CD14-positive monocyte (primary cell): ENCODE data around the gene KRT27. TPM values are rescaled to one million over a fixed set of nuclear protein-coding genes. Genes with fewer than 3 reads are reported as not detected.

Experiments
- DNase-seq, 3 donors: peaks; one replicate each; pipeline ENCODE4 v3.0.0-alpha.2; 2011 to 2022
- H2AFZ ChIP-seq: 2 replicates; pipeline ENCODE4 v1.6.0; 2012; ENCODE audit warnings: mild to moderate bottlenecking, low read depth, low read length, inconsistent platforms; ENCODE audit not compliant: insufficient read depth, poor library complexity, severe bottlenecking
- H3K27ac ChIP-seq, 2 donors: 1 replicate in 1 of 2; 2 replicates in 1 of 2; pipeline ENCODE4 v1.5.1; 2012 to 2013; ENCODE audit warnings: low read length in 2 of 2, control low read depth in 1 of 2, inconsistent platforms in 1 of 2, low read depth in 1 of 2, mild to moderate bottlenecking in 1 of 2
- H3K27me3 ChIP-seq, 2 donors: one replicate each; pipeline versions ENCODE4 v1.6.0 to v1.6.1; 2011 to 2013; ENCODE audit warnings: low read length in 2 of 2; ENCODE audit not compliant: control insufficient read depth in 2 of 2, insufficient read depth in 2 of 2
- H3K36me3 ChIP-seq, 2 donors: replicated peaks in 1 of 2; 1 replicate in 1 of 2; 2 replicates in 1 of 2; pipeline versions ENCODE4 v1.5.1 to v1.6.1; 2012 to 2013; ENCODE audit warnings: low read length in 2 of 2, control low read depth in 1 of 2, inconsistent platforms in 1 of 2, mild to moderate bottlenecking in 1 of 2; ENCODE audit not compliant: insufficient read depth in 2 of 2, control insufficient read depth in 1 of 2
- H3K4me1 ChIP-seq, 2 donors: 1 replicate in 1 of 2; 2 replicates in 1 of 2; pipeline versions ENCODE4 v1.5.1 to v1.6.1; 2012 to 2013; ENCODE audit warnings: low read length in 2 of 2, control low read depth in 1 of 2, inconsistent platforms in 1 of 2, mild to moderate bottlenecking in 1 of 2, moderate library complexity in 1 of 2; ENCODE audit not compliant: insufficient read depth in 2 of 2, control insufficient read depth in 1 of 2
- H3K4me2 ChIP-seq: replicated peaks from 2 replicates; pipeline ENCODE3; 2012; ENCODE audit warnings: low read length, moderate library complexity, mild to moderate bottlenecking; ENCODE audit not compliant: poor library complexity, severe bottlenecking; ENCODE audit errors: extremely low read depth
- H3K4me3 ChIP-seq, 3 experiments: fragments of 200-600 bp in 1 of 3; sonication (generic) in 1 of 3; replicated peaks in 1 of 3; 1 replicate in 2 of 3; 2 replicates in 1 of 3; pipeline ENCODE4 v1.5.1; 2011 to 2013; ENCODE audit warnings: low read length in 3 of 3, mild to moderate bottlenecking in 3 of 3, control low read depth in 2 of 3, low read depth in 2 of 3, inconsistent platforms in 1 of 3, moderate library complexity in 1 of 3
- H3K79me2 ChIP-seq: 2 replicates; pipeline ENCODE4 v1.6.0; 2012; ENCODE audit warnings: mild to moderate bottlenecking, control low read depth, inconsistent platforms, low read length, moderate library complexity; ENCODE audit not compliant: insufficient read depth
- H3K9ac ChIP-seq: 2 replicates; pipeline ENCODE4 v1.6.0; 2017; ENCODE audit warnings: low read length, mild to moderate bottlenecking; ENCODE audit not compliant: insufficient read depth, poor library complexity, severe bottlenecking
- H3K9me3 ChIP-seq, 2 donors: replicated peaks in 1 of 2; 1 replicate in 1 of 2; 2 replicates in 1 of 2; pipeline versions ENCODE4 v1.5.1 to v1.6.1; 2012 to 2013; ENCODE audit warnings: low read length in 2 of 2, control low read depth in 1 of 2; ENCODE audit not compliant: control insufficient read depth in 1 of 2, insufficient read depth in 1 of 2
- H4K20me1 ChIP-seq: 2 replicates; pipeline ENCODE4 v1.6.0; 2012; ENCODE audit warnings: mild to moderate bottlenecking, low read length, control low read depth, moderate library complexity; ENCODE audit not compliant: insufficient read depth
- H3K27ac Mint-ChIP-seq, 7 donors: one replicate each; pipeline ENCODE4 v1.8.0; 2020; ENCODE audit warnings: mild to moderate bottlenecking in 7 of 7, mixed read lengths in 7 of 7, moderate library complexity in 6 of 7, inconsistent platforms in 2 of 7
- H3K27me3 Mint-ChIP-seq, 3 donors: one replicate each; pipeline ENCODE4 v1.8.0; 2021 to 2022; ENCODE audit warnings: low read depth in 3 of 3, mild to moderate bottlenecking in 3 of 3, mixed read lengths in 3 of 3, moderate library complexity in 3 of 3, inconsistent platforms in 1 of 3
- H3K36me3 Mint-ChIP-seq, 2 donors: one replicate each; pipeline ENCODE4 v1.8.0; 2020; ENCODE audit warnings: mixed read lengths in 2 of 2, inconsistent platforms in 1 of 2, mild to moderate bottlenecking in 1 of 2
- H3K4me1 Mint-ChIP-seq: one replicate; pipeline ENCODE4 v1.8.0; 2020; ENCODE audit warnings: mild to moderate bottlenecking, mixed read lengths
- H3K4me3 Mint-ChIP-seq, 2 donors: one replicate each; pipeline ENCODE4 v1.8.0; 2020; ENCODE audit warnings: mild to moderate bottlenecking in 2 of 2, mixed read lengths in 2 of 2, moderate library complexity in 1 of 2
- H3K9me3 Mint-ChIP-seq, 7 donors: one replicate each; pipeline ENCODE4 v1.8.0; 2020 to 2022; ENCODE audit warnings: mixed read lengths in 7 of 7, mild to moderate bottlenecking in 6 of 7, moderate library complexity in 6 of 7, inconsistent platforms in 2 of 7
- CTCF ChIP-seq: fragments of 200-600 bp; IDR thresholded peaks from one replicate; pipeline ENCODE4 v1.8.0; 2022; ENCODE audit warnings: antibody characterized with exemption, mild to moderate bottlenecking
- WGBS: methylation state at CpG from one replicate; pipeline ENCODE4 v1.1.5; 2013; ENCODE audit warnings: missing lambda C conversion rate; ENCODE audit not compliant: insufficient coverage; 5-methylcytosine and 5-hydroxymethylcytosine counted together
- intact Hi-C, 2 donors: fragments of 100-400 bp; cut with micrococcal nuclease; formaldehyde crosslinking; loops; one replicate each; pipeline versions ENCODE4 v1.15.0 to v1.15.1; 2023
- polyA plus RNA-seq, 3 donors: library from polyadenylated mRNA; depleted of rRNA in 1 of 3; unstranded in 2 of 3; stranded (reverse) in 1 of 3; fragments of 300-500 nt in 2 of 3; fragments of >200 nt in 1 of 3; fragmentation: Illumina TruSeq in 2 of 3; gene quantifications; 1 replicate in 2 of 3; 2 replicates in 1 of 3; pipeline ENCODE4 v1.2.3, GENCODE V29; 2012 to 2021

The KRT27 gene
- polyA plus RNA-seq, 3 donors: not detected

GRCh38 chr17:40778461-40778860, 3.9 kb downstream of the KRT27 start:
- Histone ChIP-seq H3K9me3 (peaks cover 4 to 5% of the 10 kb centered on the region in 2 donors), H3K27me3 (peaks cover 34 to 41% of the 10 kb centered on the region in 2 donors), H3K79me2 (no peaks in the 10 kb centered on the region), H3K4me3 (no peak overlapping the region), H3K4me2 (no peak overlapping the region), H2AFZ (no peak overlapping the region), H3K27ac (no peak overlapping the region), H3K9ac (no peak overlapping the region), H4K20me1 (no peaks in the 10 kb centered on the region), H3K36me3 (no peaks in the 10 kb centered on the region), H3K4me1 (peaks cover 0 to 4% of the 10 kb centered on the region in 2 donors)
- intact Hi-C loops: no loop called here
- no peaks in the 10 kb centered on the region for H3K36me3 Mint-ChIP-seq
- TF ChIP-seq CTCF: no peak
- H3K4me3 Mint-ChIP-seq: peak overlapping the region in 1 of 2 donors; percentile 26
- H3K27me3 Mint-ChIP-seq: peaks cover 32 to 58% (median 41%) of the 10 kb centered on the region in 3 donors
- H3K9me3 Mint-ChIP-seq: peaks cover 0 to 15% (median 5%) of the 10 kb centered on the region in 7 donors
- DNase-seq: no peak
- WGBS: no CpG with 5 or more reads among the region's 5 CpGs
- no peak overlapping the region for H3K27ac Mint-ChIP-seq
- peaks cover 5% of the 10 kb centered on the region for H3K4me1 Mint-ChIP-seq

DNA sequence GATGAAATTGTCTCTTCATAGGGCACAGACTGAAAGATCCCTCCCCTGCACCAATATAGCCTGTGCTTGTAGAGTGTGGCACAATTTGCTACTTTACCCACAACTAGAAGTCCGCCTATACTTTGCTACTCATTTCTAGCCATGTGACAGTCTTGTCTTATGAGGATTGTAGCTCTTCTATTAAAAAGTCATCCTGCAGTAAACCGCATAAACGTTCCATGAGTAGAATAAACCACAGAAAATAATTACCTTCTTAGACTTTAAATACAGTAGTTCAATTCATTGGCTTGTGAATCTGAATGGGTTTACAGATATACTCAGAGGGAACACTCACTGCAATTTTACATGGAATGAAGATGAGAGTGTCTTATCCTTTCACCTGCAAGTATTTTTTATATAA, 4.4 kb downstream of the KRT27 start:
- Mint-ChIP-seq H3K27me3 (peaks cover 30 to 54% (median 38%) of the 10 kb centered on the region in 3 donors), H3K36me3 (no peaks in the 10 kb centered on the region), H3K4me3 (peak overlapping the region in 1 of 2 donors; percentile 26), H3K4me1 (peaks cover 5% of the 10 kb centered on the region), H3K9me3 (peaks cover 0 to 15% (median 5%) of the 10 kb centered on the region in 7 donors), H3K27ac (no peak overlapping the region)
- no peak overlapping the region for H3K9ac ChIP-seq
- H3K79me2 ChIP-seq: no peaks in the 10 kb centered on the region
- no peak for DNase-seq
- no peak overlapping the region for H3K4me2 ChIP-seq
- no peak overlapping the region for H3K4me3 ChIP-seq
- peaks cover 36 to 41% of the 10 kb centered on the region in 2 donors for H3K27me3 ChIP-seq
- H3K27ac ChIP-seq: no peak overlapping the region
- peaks cover 4 to 5% of the 10 kb centered on the region in 2 donors for H3K9me3 ChIP-seq
- no peaks in the 10 kb centered on the region for H3K36me3 ChIP-seq
- H4K20me1 ChIP-seq: no peaks in the 10 kb centered on the region
- no peak overlapping the region for H2AFZ ChIP-seq
- H3K4me1 ChIP-seq: peaks cover 0 to 4% of the 10 kb centered on the region in 2 donors
- TF ChIP-seq CTCF: no peak
- intact Hi-C loops: no loop called here
- WGBS: no CpG with 5 or more reads among the region's 3 CpGs
